COR-L47 (cell line): ENCODE measurements around the gene ZNF578.
"Not testable (repeated sequence)": the region's sequence is repeated elsewhere in the genome, so short reads cannot be mapped to it uniquely, and the experiment has no call there.

Experiments used
- DNase-seq: peaks from one replicate; lab custom pipeline; 2025; lab: John Stamatoyannopoulos, UW

ZNF578 gene

GRCh38 chr19:52561611-52562010 lies 108.3 kb downstream of the ZNF578 start:
- not testable (repeated sequence) for DNase-seq
